ENCODE results near the gene COPZ2.
"Not testable (repeated sequence)": the region's sequence is repeated elsewhere in the genome, so short reads cannot be mapped to it uniquely, and the experiment has no call there.

COPZ2 gene

DNA sequence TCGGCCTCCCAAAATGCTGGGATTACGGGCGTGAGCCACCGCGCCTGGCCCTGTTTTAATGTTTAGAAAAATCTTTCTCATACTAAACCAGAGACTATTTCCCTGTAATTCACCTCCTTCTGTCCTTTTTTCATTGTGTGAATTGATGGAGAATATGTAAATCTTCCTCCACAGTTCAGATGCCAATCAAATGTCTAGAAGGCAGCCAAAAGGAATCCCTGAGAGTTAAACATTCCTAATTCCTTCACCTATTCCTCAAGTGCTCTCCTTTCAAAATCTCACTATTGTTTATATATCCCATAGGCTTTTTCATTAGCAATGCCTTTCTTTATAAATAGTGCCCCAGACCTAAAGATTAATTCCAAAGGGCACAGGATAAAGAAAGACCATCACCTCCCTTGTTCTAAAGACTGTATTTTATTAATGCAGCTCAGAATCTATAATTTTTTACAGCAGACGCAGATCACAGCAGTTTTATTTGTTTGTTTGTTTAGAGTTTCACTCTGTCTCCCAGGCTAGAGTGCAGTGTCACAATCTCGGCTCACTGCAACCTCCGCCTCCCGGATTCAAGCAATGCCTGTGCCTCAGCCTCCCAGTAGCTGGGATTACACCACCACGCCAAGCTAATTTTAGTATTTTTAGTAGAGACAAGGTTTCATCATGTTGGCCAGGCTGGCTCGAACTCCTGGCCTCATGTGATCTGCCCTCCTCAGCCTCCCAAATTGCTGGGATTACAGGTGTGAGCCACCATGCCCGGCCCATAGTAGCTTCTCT, 30.5 kb downstream of the COPZ2 start:
- Mint-ChIP-seq H3K4me1 (peaks cover 6% of the 10 kb centered on the region), H3K36me3 (ENCODE audit: insufficient read depth) (peaks cover 1% of the 10 kb centered on the region), H3K4me3 (no peak overlapping the region), H3K27me3 (peaks cover 71% of the 10 kb centered on the region), H3K9me3 (no peaks in the 10 kb centered on the region), H3K27ac (ENCODE audit: low read depth) (no peak overlapping the region)
- no peak for DNase-seq (ENCODE audit: low spot score in 2 of 2)
- ATAC-seq (replicated peaks; ENCODE audit: extremely low read depth, poor library complexity, severe bottlenecking), result no peak

DNA sequence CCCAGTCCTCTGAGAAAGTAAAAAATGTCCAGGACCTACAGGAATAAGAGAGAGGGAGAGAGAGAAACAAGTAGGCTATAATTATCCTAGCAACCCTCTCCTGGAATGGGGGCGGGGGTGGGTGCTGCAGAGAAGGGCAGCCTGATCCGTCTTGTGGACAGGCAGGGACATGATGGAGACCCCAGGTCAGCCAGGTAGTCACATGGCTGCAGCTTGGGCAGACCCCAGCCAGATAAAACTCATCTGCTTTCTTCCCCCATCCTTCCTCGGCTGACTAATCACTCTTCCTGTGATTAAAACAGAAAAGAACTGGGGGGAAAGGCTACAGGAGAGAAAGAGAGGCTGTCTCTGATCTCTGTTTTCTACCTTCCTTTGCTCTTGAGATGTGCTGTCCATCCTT, 32.6 kb downstream of the COPZ2 start:
- H3K27ac Mint-ChIP-seq (ENCODE audit: low read depth), result no peak overlapping the region
- ATAC-seq (replicated peaks; ENCODE audit: extremely low read depth, poor library complexity, severe bottlenecking), result no peak
- no peaks in the 10 kb centered on the region for H3K4me1 Mint-ChIP-seq
- DNase-seq (ENCODE audit: low spot score in 2 of 2), result no peak
- H3K4me3 Mint-ChIP-seq, result no peak overlapping the region
- peaks cover 49% of the 10 kb centered on the region for H3K27me3 Mint-ChIP-seq
- no peaks in the 10 kb centered on the region for H3K36me3 Mint-ChIP-seq (ENCODE audit: insufficient read depth)
- H3K9me3 Mint-ChIP-seq, result no peaks in the 10 kb centered on the region

DNA sequence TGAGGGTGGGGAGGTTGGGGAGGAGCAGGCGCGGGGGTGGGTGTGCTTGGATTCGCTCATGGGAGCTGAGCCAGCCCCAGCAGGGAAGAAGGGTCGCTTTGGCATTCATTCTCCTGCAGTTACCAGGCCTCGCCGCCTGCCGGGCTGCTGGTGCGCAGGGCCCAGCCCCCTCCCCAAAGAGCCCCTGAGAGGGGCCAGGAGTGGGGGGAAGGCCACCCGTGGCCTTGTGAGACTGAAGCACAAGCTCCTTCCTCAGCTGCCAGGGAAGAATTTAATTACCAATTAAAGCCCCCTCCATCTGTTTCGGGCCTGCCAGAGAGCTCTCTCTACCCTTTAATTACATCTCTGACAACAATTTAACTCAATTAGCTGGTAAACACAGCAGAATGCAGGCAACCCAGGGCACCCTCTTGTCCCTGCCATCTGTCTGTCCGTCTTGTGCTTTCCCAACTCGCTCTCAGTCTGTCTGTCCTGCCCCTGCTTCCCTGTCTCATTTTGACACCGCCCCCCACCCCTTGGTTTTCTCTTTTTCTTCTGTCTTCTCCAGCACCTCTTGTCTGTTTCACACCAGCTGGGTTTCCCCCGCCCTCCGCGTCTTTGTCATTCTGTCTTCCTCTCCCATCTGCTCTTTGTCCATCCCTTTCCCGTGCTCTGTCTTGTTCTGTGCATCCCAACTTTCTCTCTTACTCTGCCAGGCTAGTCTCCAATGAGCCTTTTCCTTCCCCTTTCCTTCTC, 34.0 kb downstream of the COPZ2 start:
- no peaks in the 10 kb centered on the region for H3K36me3 Mint-ChIP-seq (ENCODE audit: insufficient read depth)
- no peak for ATAC-seq (replicated peaks; ENCODE audit: extremely low read depth, poor library complexity, severe bottlenecking)
- H3K27ac Mint-ChIP-seq (ENCODE audit: low read depth), result no peak overlapping the region
- H3K4me1 Mint-ChIP-seq, result no peaks in the 10 kb centered on the region
- DNase-seq (ENCODE audit: low spot score in 2 of 2), result no peak
- H3K9me3 Mint-ChIP-seq, result no peaks in the 10 kb centered on the region
- H3K4me3 Mint-ChIP-seq, result no peak overlapping the region
- peaks cover 42% of the 10 kb centered on the region for H3K27me3 Mint-ChIP-seq

DNA sequence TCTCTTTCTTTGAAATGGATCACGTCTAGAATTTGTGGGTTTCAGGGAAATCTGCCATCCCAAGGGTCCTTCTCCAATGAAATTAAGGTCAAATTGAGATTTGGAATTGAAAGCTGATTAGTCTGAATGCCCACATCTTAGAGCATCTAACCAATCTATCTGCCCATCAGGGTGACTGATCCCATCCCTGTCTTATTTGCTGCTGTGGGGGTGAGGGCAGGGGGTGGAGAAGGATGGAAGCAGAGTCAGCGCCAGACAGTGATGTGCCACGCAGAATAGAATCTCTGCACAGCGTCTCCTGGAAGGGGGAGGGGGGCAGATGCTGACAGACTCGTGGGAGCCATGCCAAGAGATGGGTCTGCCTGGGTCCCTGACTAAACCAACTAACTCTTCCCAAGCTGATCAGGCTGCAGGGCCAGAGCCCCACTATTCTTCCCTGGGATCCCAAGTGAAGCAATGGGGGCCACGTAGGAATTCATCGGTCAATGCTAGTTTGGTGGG, 34.6 kb downstream of the COPZ2 start:
- DNase-seq (ENCODE audit: low spot score in 2 of 2) (no peak), ATAC-seq (replicated peaks; ENCODE audit: extremely low read depth, poor library complexity, severe bottlenecking) (no peak)
- no peak overlapping the region for H3K27ac Mint-ChIP-seq (ENCODE audit: low read depth)
- H3K27me3 Mint-ChIP-seq, result peaks cover 42% of the 10 kb centered on the region
- H3K4me3 Mint-ChIP-seq, result no peak overlapping the region
- H3K36me3 Mint-ChIP-seq (ENCODE audit: insufficient read depth), result no peaks in the 10 kb centered on the region
- H3K4me1 Mint-ChIP-seq, result no peaks in the 10 kb centered on the region
- no peaks in the 10 kb centered on the region for H3K9me3 Mint-ChIP-seq

DNA sequence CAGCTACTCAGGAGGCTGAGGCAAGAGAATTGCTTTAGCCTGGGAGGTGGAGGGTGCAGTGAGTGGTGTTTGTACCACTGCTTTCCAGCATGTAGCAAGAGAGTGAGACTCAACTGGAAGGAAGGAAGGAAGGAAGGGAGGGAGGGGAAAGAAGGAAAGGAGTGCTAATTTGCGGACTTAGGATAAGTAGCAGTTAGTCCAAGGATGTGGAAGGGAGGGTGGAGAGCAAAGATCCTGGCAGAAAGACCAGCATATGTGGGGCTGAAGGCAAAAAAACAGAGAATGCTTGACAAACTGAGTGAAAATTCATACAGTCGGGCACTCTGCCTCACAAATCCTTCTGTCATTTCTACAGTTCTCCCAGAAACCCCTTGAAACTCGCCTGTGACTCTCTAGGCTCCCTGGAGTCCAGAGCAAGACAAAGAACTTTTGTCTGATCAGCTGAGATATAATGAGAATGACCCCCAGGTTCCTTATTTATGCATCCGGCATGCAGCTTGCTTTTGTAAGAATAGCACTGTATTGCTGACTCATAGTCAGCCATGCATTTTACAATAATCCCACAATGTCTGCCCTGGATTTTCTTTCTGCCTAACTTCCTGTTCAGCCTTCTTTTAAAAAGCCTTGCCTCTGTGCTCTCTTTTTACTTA, 35.2 kb downstream of the COPZ2 start:
- Mint-ChIP-seq H3K4me3 (no peak overlapping the region), H3K36me3 (ENCODE audit: insufficient read depth) (no peaks in the 10 kb centered on the region), H3K9me3 (no peaks in the 10 kb centered on the region), H3K4me1 (no peaks in the 10 kb centered on the region), H3K27me3 (peaks cover 46% of the 10 kb centered on the region), H3K27ac (ENCODE audit: low read depth) (no peak overlapping the region)
- ATAC-seq (replicated peaks; ENCODE audit: extremely low read depth, poor library complexity, severe bottlenecking), result no peak
- no peak for DNase-seq (ENCODE audit: low spot score in 2 of 2)

DNA sequence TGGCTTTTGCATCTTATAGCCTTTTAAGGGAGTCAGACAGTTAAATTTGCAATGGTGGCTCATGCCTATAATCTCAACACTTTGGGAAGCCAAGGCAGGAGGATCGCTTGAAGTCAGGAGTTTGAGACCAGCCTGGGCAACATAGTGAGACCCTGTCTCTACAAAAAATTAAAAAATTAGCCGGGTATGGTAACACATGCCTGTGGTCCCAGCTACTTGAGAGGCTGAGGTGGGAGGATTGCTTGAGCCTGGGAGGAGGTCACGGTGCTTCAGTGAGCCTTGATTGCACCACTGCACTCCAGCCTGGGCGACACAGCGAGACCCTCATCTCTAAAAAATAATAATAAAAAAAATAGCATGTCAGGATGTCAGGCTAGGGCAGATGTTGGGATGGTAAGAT, 35.9 kb downstream of the COPZ2 start:
- H3K27me3 Mint-ChIP-seq, result peaks cover 40% of the 10 kb centered on the region
- not testable (repeated sequence) for ATAC-seq (replicated peaks; ENCODE audit: extremely low read depth, poor library complexity, severe bottlenecking); H3K4me1 Mint-ChIP-seq; DNase-seq (ENCODE audit: low spot score in 2 of 2); H3K36me3 Mint-ChIP-seq (ENCODE audit: insufficient read depth); H3K27ac Mint-ChIP-seq (ENCODE audit: low read depth); H3K9me3 Mint-ChIP-seq; H3K4me3 Mint-ChIP-seq

DNA sequence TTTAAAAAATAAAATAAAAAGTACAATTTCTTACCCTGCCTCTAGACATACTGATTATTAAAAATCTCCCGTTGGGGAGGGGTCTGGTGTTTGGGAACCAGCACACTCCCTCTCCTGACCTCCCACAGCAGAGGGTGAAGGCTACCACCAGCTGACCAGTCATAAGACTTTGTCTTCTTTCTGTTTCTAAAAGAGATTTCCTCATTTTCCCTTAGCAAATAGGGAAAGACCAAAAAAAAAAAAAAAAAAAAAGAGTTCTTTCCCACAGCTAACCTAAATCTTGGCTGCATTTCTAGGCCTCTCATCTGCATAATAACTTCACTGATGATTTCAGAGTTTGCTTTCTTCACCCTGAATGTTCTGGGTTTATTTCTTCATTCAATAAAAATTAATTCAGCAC, 36.4 kb downstream of the COPZ2 start:
- no peak overlapping the region for H3K27ac Mint-ChIP-seq (ENCODE audit: low read depth)
- H3K4me3 Mint-ChIP-seq, result no peak overlapping the region
- no peak for ATAC-seq (replicated peaks; ENCODE audit: extremely low read depth, poor library complexity, severe bottlenecking)
- H3K9me3 Mint-ChIP-seq, result no peaks in the 10 kb centered on the region
- H3K27me3 Mint-ChIP-seq, result peaks cover 40% of the 10 kb centered on the region
- H3K4me1 Mint-ChIP-seq, result no peaks in the 10 kb centered on the region
- DNase-seq (ENCODE audit: low spot score in 2 of 2), result no peak
- H3K36me3 Mint-ChIP-seq (ENCODE audit: insufficient read depth), result no peaks in the 10 kb centered on the region

DNA sequence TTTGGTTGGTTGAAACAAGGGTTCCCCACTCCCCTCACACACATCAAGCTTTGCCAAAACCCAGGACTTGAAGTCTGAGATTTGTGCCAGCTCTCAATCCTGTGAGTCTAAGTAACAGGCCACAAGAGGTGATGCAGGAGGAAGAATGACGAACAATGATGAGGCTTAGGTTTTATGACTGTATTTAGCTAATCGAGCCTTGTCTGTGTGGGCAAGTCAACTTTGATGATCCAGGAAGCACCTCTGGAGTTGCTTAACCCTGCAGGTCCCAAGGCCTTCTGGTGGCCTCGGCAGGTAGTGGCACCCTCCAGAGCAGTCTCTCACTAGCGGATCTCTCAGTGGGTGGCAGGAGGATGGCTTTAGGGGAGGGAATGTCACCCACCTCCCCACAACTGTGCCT, 38.0 kb downstream of the COPZ2 start:
- Mint-ChIP-seq H3K4me1 (no peaks in the 10 kb centered on the region), H3K4me3 (no peak overlapping the region), H3K9me3 (no peaks in the 10 kb centered on the region), H3K27ac (ENCODE audit: low read depth) (no peak overlapping the region), H3K27me3 (peaks cover 42% of the 10 kb centered on the region), H3K36me3 (ENCODE audit: insufficient read depth) (no peaks in the 10 kb centered on the region)
- DNase-seq (ENCODE audit: low spot score in 2 of 2), result no peak
- no peak for ATAC-seq (replicated peaks; ENCODE audit: extremely low read depth, poor library complexity, severe bottlenecking)

DNA sequence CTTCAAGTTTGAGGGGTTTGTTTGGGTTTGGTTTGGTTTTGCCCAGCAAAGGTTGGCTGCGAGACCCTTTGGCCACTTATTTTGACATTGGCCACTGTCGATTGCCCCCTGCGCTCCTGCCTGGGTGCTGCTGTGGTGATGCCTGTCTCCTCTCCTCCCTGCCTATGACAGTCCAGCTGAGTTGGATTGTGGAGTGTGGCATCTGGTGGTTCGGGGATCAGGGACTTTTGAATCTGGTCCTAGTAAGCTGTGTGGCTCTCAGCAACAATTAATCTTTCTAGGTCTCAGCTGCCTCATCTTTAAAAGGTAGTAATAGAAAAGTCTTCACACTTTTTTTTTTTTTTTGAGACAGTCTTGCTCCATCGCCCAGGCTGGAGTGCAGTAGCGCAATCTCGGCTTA, 39.6 kb downstream of the COPZ2 start:
- DNase-seq (ENCODE audit: low spot score in 2 of 2), result no peak
- Mint-ChIP-seq H3K9me3 (no peaks in the 10 kb centered on the region), H3K27ac (ENCODE audit: low read depth) (no peak overlapping the region), H3K4me3 (no peak overlapping the region), H3K4me1 (no peaks in the 10 kb centered on the region), H3K36me3 (ENCODE audit: insufficient read depth) (no peaks in the 10 kb centered on the region), H3K27me3 (peaks cover 26% of the 10 kb centered on the region)
- ATAC-seq (replicated peaks; ENCODE audit: extremely low read depth, poor library complexity, severe bottlenecking), result no peak

DNA sequence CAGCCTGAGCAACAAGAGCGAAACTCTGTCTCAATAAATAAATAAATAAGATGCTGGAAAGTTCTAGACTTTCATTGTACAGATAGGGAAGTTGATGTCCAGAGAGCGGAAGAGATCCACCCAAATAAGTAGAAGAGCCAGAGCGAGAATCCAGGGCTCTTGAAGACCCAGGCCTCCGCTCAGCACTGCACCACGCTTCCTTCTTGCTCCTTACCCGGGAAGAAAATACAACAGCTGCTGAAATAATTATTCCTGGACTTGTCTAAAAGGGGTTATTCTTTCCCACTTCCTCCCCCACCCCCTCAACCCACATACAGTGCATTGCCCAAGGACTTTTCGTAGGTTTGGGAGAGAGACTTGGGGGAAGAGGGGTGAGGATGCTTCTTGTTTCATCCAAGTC, 40.0 kb downstream of the COPZ2 start:
- ATAC-seq (replicated peaks; ENCODE audit: extremely low read depth, poor library complexity, severe bottlenecking) (no peak), DNase-seq (ENCODE audit: low spot score in 2 of 2) (no peak)
- Mint-ChIP-seq H3K4me3 (no peak overlapping the region), H3K27ac (ENCODE audit: low read depth) (no peak overlapping the region), H3K9me3 (no peaks in the 10 kb centered on the region), H3K36me3 (ENCODE audit: insufficient read depth) (no peaks in the 10 kb centered on the region), H3K27me3 (peaks cover 22% of the 10 kb centered on the region), H3K4me1 (no peaks in the 10 kb centered on the region)

DNA sequence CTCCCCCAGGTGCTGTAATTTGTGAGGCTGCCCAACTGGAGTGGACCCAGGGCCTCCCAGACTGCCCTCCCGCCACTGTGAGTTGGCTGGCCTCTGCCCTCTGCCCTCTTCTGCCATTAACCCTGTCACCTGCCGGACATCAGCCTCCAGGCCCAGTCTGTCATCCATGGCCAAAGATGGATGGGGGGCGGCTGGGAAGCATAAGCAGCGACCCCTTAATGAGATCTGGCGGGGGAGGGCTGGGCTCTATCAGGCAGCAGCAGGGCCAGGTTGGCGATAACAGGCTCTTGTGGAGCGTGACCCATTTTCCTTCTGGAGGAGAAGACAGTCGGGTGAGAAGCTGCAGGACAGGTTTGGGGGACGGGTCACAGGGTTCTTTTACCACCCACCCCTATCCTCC, 41.4 kb downstream of the COPZ2 start:
- ATAC-seq (replicated peaks; ENCODE audit: extremely low read depth, poor library complexity, severe bottlenecking) (no peak), DNase-seq (ENCODE audit: low spot score in 2 of 2) (no peak)
- Mint-ChIP-seq H3K36me3 (ENCODE audit: insufficient read depth) (no peaks in the 10 kb centered on the region), H3K27ac (ENCODE audit: low read depth) (no peak overlapping the region), H3K27me3 (peaks cover 18% of the 10 kb centered on the region), H3K4me3 (no peak overlapping the region), H3K4me1 (no peaks in the 10 kb centered on the region), H3K9me3 (no peaks in the 10 kb centered on the region)

DNA sequence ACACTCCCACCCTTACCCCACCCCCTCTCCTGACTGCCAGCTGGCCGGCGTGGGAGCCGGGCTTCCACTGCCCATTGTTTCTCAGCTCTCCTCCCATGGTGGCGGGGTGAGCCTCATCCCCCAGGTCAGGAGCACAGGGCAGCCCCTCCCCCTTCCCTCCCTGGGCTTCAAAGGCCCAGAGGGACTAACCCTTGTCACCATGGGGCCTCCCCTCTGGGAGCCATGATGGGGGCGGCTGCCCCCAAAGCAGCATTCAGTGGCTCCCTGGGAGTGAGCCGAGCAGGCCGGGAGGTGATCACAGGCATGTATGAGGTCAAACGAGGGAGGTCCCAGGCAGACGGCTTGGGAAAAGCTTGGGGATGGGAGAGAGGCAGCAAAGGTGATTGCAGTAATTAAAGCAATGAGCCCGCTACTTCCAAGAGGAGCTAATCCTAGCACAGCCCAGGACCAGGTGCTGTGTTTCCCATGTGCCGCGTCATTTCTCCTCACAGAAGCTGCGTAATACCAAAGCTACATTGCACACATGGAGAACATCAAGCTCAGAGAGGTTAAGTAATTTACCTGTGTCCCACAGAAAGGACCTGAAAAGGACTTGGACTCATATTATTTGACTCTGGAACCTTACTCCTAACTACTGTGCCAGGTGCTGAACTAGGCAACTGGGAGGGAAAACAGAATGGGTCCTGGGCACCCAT, 42.2 kb downstream of the COPZ2 start:
- peaks cover 18% of the 10 kb centered on the region for H3K27me3 Mint-ChIP-seq
- no peak overlapping the region for H3K4me3 Mint-ChIP-seq
- ATAC-seq (replicated peaks; ENCODE audit: extremely low read depth, poor library complexity, severe bottlenecking) (no peak), DNase-seq (ENCODE audit: low spot score in 2 of 2) (no peak)
- no peaks in the 10 kb centered on the region for H3K36me3 Mint-ChIP-seq (ENCODE audit: insufficient read depth)
- H3K27ac Mint-ChIP-seq (ENCODE audit: low read depth), result no peak overlapping the region
- H3K4me1 Mint-ChIP-seq, result no peaks in the 10 kb centered on the region
- H3K9me3 Mint-ChIP-seq, result no peaks in the 10 kb centered on the region
